B cell (primary cell): Measurements from ENCODE around the gene ZNF540. TPM values are rescaled to one million over a fixed set of nuclear protein-coding genes. Genes with fewer than 3 reads are reported as not detected.
A peak's percentile ranks its signal among the peaks of the same experiment; 100 is the strongest.

Source experiments
- ATAC-seq: fragments of 200-7000 bp; cut with Tn5 transposase; one replicate; pipeline ENCODE4 v1.10.0; 2021; ENCODE audit warnings: low read depth, mild to moderate bottlenecking, moderate number of reproducible peaks, moderate library complexity
- CTCF ChIA-PET: fragments of 350-600 bp; sonication (Branson Sonifier 250); formaldehyde crosslinking; loops from one replicate; lab custom pipeline; 2021; ENCODE audit warnings: antibody characterized with exemption, inconsistent platforms; lab: Charles Lee
- POLR2A ChIA-PET: fragments of 350-600 bp; sonication (Branson Sonifier 250); formaldehyde crosslinking; loops from one replicate; lab custom pipeline; 2021; ENCODE audit warnings: antibody characterized with exemption; lab: Charles Lee
- DNase-seq: peaks from one replicate; pipeline ENCODE4 v3.0.0; 2013
- H2AFZ ChIP-seq: 2 replicates; pipeline ENCODE4 v1.6.1; 2012; ENCODE audit warnings: mild to moderate bottlenecking, low read depth, low read length; ENCODE audit not compliant: insufficient read depth, poor library complexity, severe bottlenecking
- H3K27ac ChIP-seq, 2 donors: 1 replicate in 1 of 2; 2 replicates in 1 of 2; pipeline ENCODE4 v1.5.1; 2012 to 2013; ENCODE audit warnings: low read length in 2 of 2, mild to moderate bottlenecking in 2 of 2, moderate library complexity in 1 of 2
- H3K27me3 ChIP-seq, 4 experiments: fragments of 200-600 bp in 1 of 4; sonication (generic) in 1 of 4; replicated peaks in 1 of 4; 1 replicate in 2 of 4; 2 replicates in 2 of 4; pipeline versions ENCODE4 v1.6.1 to v1.7.0; 2013 to 2016; ENCODE audit warnings: low read length in 3 of 4, mild to moderate bottlenecking in 2 of 4, mixed read lengths in 1 of 4, moderate library complexity in 1 of 4; ENCODE audit not compliant: insufficient read depth in 4 of 4, control insufficient read depth in 3 of 4; ENCODE audit errors: control extremely low read depth in 1 of 4
- H3K36me3 ChIP-seq, 2 experiments: replicated peaks in 1 of 2; 1 replicate in 1 of 2; 2 replicates in 1 of 2; pipeline versions ENCODE4 v1.6.1 to v1.7.1; 2013; ENCODE audit warnings: low read length in 1 of 2; ENCODE audit not compliant: insufficient read depth in 2 of 2, control insufficient read depth in 1 of 2; ENCODE audit errors: control extremely low read depth in 1 of 2, extremely low read depth in 1 of 2
- H3K4me1 ChIP-seq, 2 donors: fragments of 200-600 bp in 1 of 2; sonication (generic) in 1 of 2; 1 replicate in 1 of 2; 2 replicates in 1 of 2; pipeline versions ENCODE4 v1.5.1 to v1.6.1; 2013 to 2017; ENCODE audit warnings: low read length in 2 of 2; ENCODE audit not compliant: control insufficient read depth in 2 of 2, insufficient read depth in 2 of 2
- H3K4me2 ChIP-seq: replicated peaks from 2 replicates; pipeline ENCODE3; 2012; ENCODE audit warnings: mild to moderate bottlenecking, low read depth, low read length; ENCODE audit not compliant: poor library complexity, severe bottlenecking
- H3K4me3 ChIP-seq, 5 experiments: fragments of 200-600 bp in 1 of 5; sonication (generic) in 1 of 5; 1 replicate in 3 of 5; 2 replicates in 2 of 5; pipeline versions ENCODE4 v1.5.1 to v1.7.0; 2011 to 2016; ENCODE audit warnings: low read length in 4 of 5, mild to moderate bottlenecking in 4 of 5, low read depth in 2 of 5, control low read depth in 1 of 5, moderate library complexity in 1 of 5; ENCODE audit not compliant: insufficient read depth in 1 of 5; ENCODE audit errors: control extremely low read depth in 1 of 5, extremely low read depth in 1 of 5
- H3K79me2 ChIP-seq: fragments of 200-600 bp; sonication (generic); one replicate; pipeline ENCODE4 v1.6.0; 2016; ENCODE audit warnings: low read length; ENCODE audit not compliant: control insufficient read depth, insufficient read depth
- H3K9ac ChIP-seq: fragments of 200-600 bp; sonication (generic); 2 replicates; pipeline ENCODE4 v1.6.1; 2017; ENCODE audit warnings: mild to moderate bottlenecking, low read length, moderate library complexity
- H3K9me3 ChIP-seq, 3 donors: one replicate each; pipeline versions ENCODE4 v1.6.1 to v1.7.1; 2013; ENCODE audit warnings: low read length in 2 of 3; ENCODE audit not compliant: control insufficient read depth in 2 of 3, insufficient read depth in 1 of 3; ENCODE audit errors: control extremely low read depth in 1 of 3
- H4K20me1 ChIP-seq: 2 replicates; pipeline ENCODE4 v1.6.0; 2012; ENCODE audit warnings: mild to moderate bottlenecking, low read length; ENCODE audit not compliant: insufficient read depth, control insufficient read depth, poor library complexity, severe bottlenecking
- H3K27ac Mint-ChIP-seq: one replicate; pipeline ENCODE4 v1.8.0; 2021; ENCODE audit warnings: mixed read lengths
- H3K27me3 Mint-ChIP-seq: one replicate; pipeline ENCODE4 v1.8.0; 2021; ENCODE audit warnings: mixed read lengths
- H3K4me1 Mint-ChIP-seq: one replicate; pipeline ENCODE4 v1.8.0; 2021; ENCODE audit warnings: mixed read lengths
- H3K4me3 Mint-ChIP-seq: one replicate; pipeline ENCODE4 v1.8.0; 2021; ENCODE audit warnings: mixed read lengths
- H3K9me3 Mint-ChIP-seq: one replicate; pipeline ENCODE4 v1.8.0; 2022; ENCODE audit warnings: mixed read lengths; ENCODE audit not compliant: insufficient read depth
- EZH2 ChIP-seq: IDR thresholded peaks from 2 replicates; pipeline ENCODE4 v1.6.1; 2012; ENCODE audit warnings: borderline replicate concordance, low read depth, mild to moderate bottlenecking, moderate library complexity, low read length; ENCODE audit not compliant: insufficient read depth, poor library complexity, severe bottlenecking
- WGBS: methylation state at CpG from one replicate; pipeline ENCODE4 v1.1.5; 2013; ENCODE audit warnings: missing lambda C conversion rate; ENCODE audit not compliant: insufficient coverage; 5-methylcytosine and 5-hydroxymethylcytosine counted together
- intact Hi-C: fragments of 100-400 bp; cut with micrococcal nuclease; formaldehyde crosslinking; loops from one replicate; pipeline ENCODE4 v1.10.0; 2022
- polyA plus RNA-seq: library from polyadenylated mRNA; depleted of rRNA; stranded (reverse); fragments of >200 nt; gene quantifications from 2 replicates; pipeline ENCODE4 v1.2.3, GENCODE V29; 2012
- total RNA-seq, 2 donors: library from RNA; stranded (reverse); fragments of 120-200 nt in 1 of 2; gene quantifications; 1 replicate in 1 of 2; 2 replicates in 1 of 2; pipeline versions ENCODE4 v1.2.3 to v1.2.4, GENCODE V29; 2013 to 2022
- TF ChIP-seq, protein P1 (sequence below): fragments of 200-600 bp; IDR thresholded peaks from one replicate; pipeline ENCODE4 v1.8.0; 2022; ENCODE audit warnings: antibody characterized with exemption, mild to moderate bottlenecking

Gene ZNF540
- total and polyA plus RNA-seq, 2 donors (not counting 1 experiment from before 2014, with no cell fraction given): 2.9 to 10.7 TPM

DNA sequence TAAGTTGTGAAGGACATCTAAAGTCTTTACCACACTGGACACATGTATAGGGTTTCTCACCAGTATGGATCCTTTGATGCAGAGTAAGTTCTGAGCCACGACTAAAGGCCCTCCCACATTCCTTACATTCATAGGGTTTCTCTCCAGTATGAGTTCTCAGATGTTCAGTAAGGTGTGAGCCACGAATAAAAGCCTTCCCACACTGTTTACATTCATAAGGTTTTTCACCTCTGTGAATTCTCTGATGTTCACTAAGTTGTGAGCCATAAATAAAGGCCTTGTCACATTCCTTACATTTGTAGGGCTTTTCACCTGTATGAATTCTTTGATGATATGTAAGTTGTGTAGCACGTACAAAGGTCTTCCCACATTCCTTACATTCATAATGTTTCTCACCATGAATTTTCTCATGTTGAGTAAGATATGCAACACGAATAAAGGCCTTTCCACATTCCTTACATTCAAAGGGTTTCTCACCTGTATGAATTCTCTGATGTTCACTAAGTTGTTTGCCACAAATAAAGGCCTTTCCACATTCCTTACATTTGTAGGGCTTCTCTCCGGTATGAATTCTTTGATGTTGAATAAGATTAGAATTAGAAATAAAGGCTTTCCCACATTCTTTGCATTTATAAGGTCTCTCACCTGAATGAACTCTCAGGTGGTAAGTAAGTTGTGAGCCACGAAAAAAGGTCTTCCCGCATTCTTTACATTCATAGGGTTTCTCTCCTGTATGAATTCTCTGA is 29.9 kb upstream of the ZNF540 start:
- H3K4me1 ChIP-seq: no peaks in the 10 kb centered on the region
- H3K27ac ChIP-seq: no peak overlapping the region
- H3K27me3 ChIP-seq: no peaks in the 10 kb centered on the region
- peak; percentile 15 for DNase-seq
- H3K36me3 ChIP-seq: peaks cover 14 to 21% of the 10 kb centered on the region in 2 experiments
- Mint-ChIP-seq H3K27ac (no peak overlapping the region), H3K27me3 (no peaks in the 10 kb centered on the region), H3K4me1 (no peaks in the 10 kb centered on the region), H3K9me3 (peaks cover 27% of the 10 kb centered on the region), H3K4me3 (no peak overlapping the region)
- H3K9me3 ChIP-seq: peaks cover 39 to 98% (median 49%) of the 10 kb centered on the region in 3 donors
- H2AFZ ChIP-seq: no peak overlapping the region
- no CpG with 5 or more reads among the region's 7 CpGs for WGBS
- no peak overlapping the region for H3K9ac ChIP-seq
- H3K79me2 ChIP-seq: no peaks in the 10 kb centered on the region
- intact Hi-C loops: no loop called here
- H4K20me1 ChIP-seq: no peaks in the 10 kb centered on the region
- CTCF ChIA-PET: no interaction called here
- no peak overlapping the region for H3K4me2 ChIP-seq
- H3K4me3 ChIP-seq: no peak overlapping the region
- POLR2A ChIA-PET: no interaction called here
- no peak for TF ChIP-seq EZH2
- TF ChIP-seq, protein P1, sequence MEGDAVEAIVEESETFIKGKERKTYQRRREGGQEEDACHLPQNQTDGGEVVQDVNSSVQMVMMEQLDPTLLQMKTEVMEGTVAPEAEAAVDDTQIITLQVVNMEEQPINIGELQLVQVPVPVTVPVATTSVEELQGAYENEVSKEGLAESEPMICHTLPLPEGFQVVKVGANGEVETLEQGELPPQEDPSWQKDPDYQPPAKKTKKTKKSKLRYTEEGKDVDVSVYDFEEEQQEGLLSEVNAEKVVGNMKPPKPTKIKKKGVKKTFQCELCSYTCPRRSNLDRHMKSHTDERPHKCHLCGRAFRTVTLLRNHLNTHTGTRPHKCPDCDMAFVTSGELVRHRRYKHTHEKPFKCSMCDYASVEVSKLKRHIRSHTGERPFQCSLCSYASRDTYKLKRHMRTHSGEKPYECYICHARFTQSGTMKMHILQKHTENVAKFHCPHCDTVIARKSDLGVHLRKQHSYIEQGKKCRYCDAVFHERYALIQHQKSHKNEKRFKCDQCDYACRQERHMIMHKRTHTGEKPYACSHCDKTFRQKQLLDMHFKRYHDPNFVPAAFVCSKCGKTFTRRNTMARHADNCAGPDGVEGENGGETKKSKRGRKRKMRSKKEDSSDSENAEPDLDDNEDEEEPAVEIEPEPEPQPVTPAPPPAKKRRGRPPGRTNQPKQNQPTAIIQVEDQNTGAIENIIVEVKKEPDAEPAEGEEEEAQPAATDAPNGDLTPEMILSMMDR: no peak
- no peak for ATAC-seq

DNA sequence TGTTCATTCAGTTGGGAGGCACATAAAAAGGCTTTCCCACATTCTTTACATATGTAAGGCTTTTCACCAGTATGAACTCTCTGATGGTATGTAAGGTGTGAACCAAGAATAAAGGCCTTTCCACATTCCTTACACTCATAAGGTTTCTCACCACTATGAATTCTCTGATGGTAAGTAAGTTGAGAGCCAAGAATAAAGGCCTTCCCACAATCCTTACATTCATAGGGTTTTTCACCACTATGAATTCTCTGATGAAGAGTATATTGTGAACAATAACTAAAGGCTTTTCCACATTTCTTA is 29.4 kb upstream of the ZNF540 start:
- intact Hi-C loops: no loop called here

More for the DNA sequence above, 29.4 kb upstream of the ZNF540 start:
- no peaks in the 10 kb centered on the region for H4K20me1 ChIP-seq
- Mint-ChIP-seq H3K4me3 (no peak overlapping the region), H3K4me1 (no peaks in the 10 kb centered on the region), H3K27ac (no peak overlapping the region), H3K27me3 (no peaks in the 10 kb centered on the region), H3K9me3 (peaks cover 31% of the 10 kb centered on the region)
- no peak overlapping the region for H3K27ac ChIP-seq
- no peak for ATAC-seq
- TF ChIP-seq, protein P1: no peak
- no peak for TF ChIP-seq EZH2
- H3K9me3 ChIP-seq: peaks cover 36 to 99% (median 52%) of the 10 kb centered on the region in 3 donors
- H3K36me3 ChIP-seq: peaks cover 14 to 26% of the 10 kb centered on the region in 2 experiments
- no peak overlapping the region for H2AFZ ChIP-seq
- H3K79me2 ChIP-seq: no peaks in the 10 kb centered on the region
- ChIA-PET CTCF (no interaction called here), POLR2A (no interaction called here)
- no peaks in the 10 kb centered on the region for H3K27me3 ChIP-seq
- DNase-seq: no peak
- no peak overlapping the region for H3K9ac ChIP-seq
- no peak overlapping the region for H3K4me2 ChIP-seq
- no peak overlapping the region for H3K4me3 ChIP-seq
- H3K4me1 ChIP-seq: no peaks in the 10 kb centered on the region
